ENCODE measurements around the gene RGS1. TPM values are rescaled to one million over a fixed set of nuclear protein-coding genes. Genes with fewer than 3 reads are reported as not detected.

Gene RGS1
- total RNA-seq, 1 donor from 2014 or later: not detected

- no peak overlapping the region for H3K4me3 ChIP-seq (ENCODE audit: low read depth, low read length)
- no peak for DNase-seq (ENCODE audit: low read depth)
- no peak for TF ChIP-seq CTCF (conservative IDR thresholded peaks at IDR 0.05; ENCODE audit: low read depth, low read length)
Observed at GRCh38 chr1:192565946-192566345, 9.6 kb upstream of the RGS1 start.

GRCh38 chr1:192566657-192567056 lies 8.9 kb upstream of the RGS1 start:
- TF ChIP-seq CTCF (conservative IDR thresholded peaks at IDR 0.05; ENCODE audit: low read depth, low read length): no peak
- no peak for DNase-seq (ENCODE audit: low read depth)

GRCh38 chr1:192568063-192568462 lies 7.5 kb upstream of the RGS1 start:
- no peak for TF ChIP-seq CTCF (conservative IDR thresholded peaks at IDR 0.05; ENCODE audit: low read depth, low read length)
- no peak for DNase-seq (ENCODE audit: low read depth)
- H3K4me3 ChIP-seq (ENCODE audit: low read depth, low read length): no peak overlapping the region

More at GRCh38 chr1:192566657-192567056, 8.9 kb upstream of the RGS1 start:
- H3K4me3 ChIP-seq (ENCODE audit: low read depth, low read length): no peak overlapping the region

- no peak overlapping the region for H3K4me3 ChIP-seq (ENCODE audit: low read depth, low read length)
- TF ChIP-seq CTCF (conservative IDR thresholded peaks at IDR 0.05; ENCODE audit: low read depth, low read length): no peak
- no peak for DNase-seq (ENCODE audit: low read depth)
Observed at GRCh38 chr1:192571668-192572067, 3.9 kb upstream of the RGS1 start.

- no peak for TF ChIP-seq CTCF (conservative IDR thresholded peaks at IDR 0.05; ENCODE audit: low read depth, low read length)
- no peak for DNase-seq (ENCODE audit: low read depth)
Observed at GRCh38 chr1:192573499-192573898, 2.1 kb upstream of the RGS1 start.

GRCh38 chr1:192574073-192574472 lies 1.5 kb upstream of the RGS1 start:
- DNase-seq (ENCODE audit: low read depth): no peak
- no peak for TF ChIP-seq CTCF (conservative IDR thresholded peaks at IDR 0.05; ENCODE audit: low read depth, low read length)
- no peak overlapping the region for H3K4me3 ChIP-seq (ENCODE audit: low read depth, low read length)

More at GRCh38 chr1:192573499-192573898, 2.1 kb upstream of the RGS1 start:
- H3K4me3 ChIP-seq (ENCODE audit: low read depth, low read length): no peak overlapping the region

Measured in epithelial cell of proximal tubule (primary cell).